HG03025 (cell line): ENCODE data around the gene MARCHF3.

ENCODE experiments used
- ATAC-seq: cut with Tn5 transposase; IDR thresholded peaks from one replicate; pipeline ENCODE4 v1.9.1; 2021; ENCODE audit warnings: mild to moderate bottlenecking, moderate library complexity; ENCODE audit not compliant: unreplicated experiment, low FRiP score

The MARCHF3 gene

GRCh38 chr5:126884269-126884819 lies 146.0 kb downstream of the MARCHF3 start:
- no peak for ATAC-seq

GRCh38 chr5:126883564-126884245 lies 146.7 kb downstream of the MARCHF3 start:
- ATAC-seq, result no peak

GRCh38 chr5:126881821-126882600 lies 148.3 kb downstream of the MARCHF3 start:
- ATAC-seq, result no peak

- ATAC-seq, result no peak
Measured at GRCh38 chr5:126878634-126879033, 151.7 kb downstream of the MARCHF3 start.

- no peak for ATAC-seq
Measured at GRCh38 chr5:126878085-126878484, 152.3 kb downstream of the MARCHF3 start.

- no peak for ATAC-seq
Measured at GRCh38 chr5:126877602-126878001, 152.8 kb downstream of the MARCHF3 start.

GRCh38 chr5:126875303-126875785 lies 155.0 kb downstream of the MARCHF3 start:
- ATAC-seq, result no peak

GRCh38 chr5:126872561-126873354 lies 157.6 kb downstream of the MARCHF3 start:
- ATAC-seq, result no peak

GRCh38 chr5:126871441-126871840 lies 158.9 kb downstream of the MARCHF3 start:
- no peak for ATAC-seq

- no peak for ATAC-seq
Measured at GRCh38 chr5:126869005-126869451, 161.3 kb downstream of the MARCHF3 start.

GRCh38 chr5:126868338-126869004 lies 161.9 kb downstream of the MARCHF3 start:
- no peak for ATAC-seq

GRCh38 chr5:126866851-126867636 lies 163.3 kb downstream of the MARCHF3 start:
- ATAC-seq, result no peak

GRCh38 chr5:126865299-126865698 lies 165.1 kb downstream of the MARCHF3 start:
- ATAC-seq, result no peak

GRCh38 chr5:126864042-126864688 lies 166.2 kb downstream of the MARCHF3 start:
- ATAC-seq, result no peak

GRCh38 chr5:126863402-126863801 lies 167.0 kb downstream of the MARCHF3 start:
- ATAC-seq, result no peak

GRCh38 chr5:126858441-126858840 lies 171.9 kb downstream of the MARCHF3 start:
- no peak for ATAC-seq

GRCh38 chr5:126857472-126858410 lies 172.6 kb downstream of the MARCHF3 start:
- no peak for ATAC-seq

- ATAC-seq, result no peak
Measured at GRCh38 chr5:126855266-126855665, 175.1 kb downstream of the MARCHF3 start.
